HepG2 (cell line): Measurements from ENCODE around the gene NCDN. TPM values are rescaled to one million over a fixed set of nuclear protein-coding genes. Genes with fewer than 3 reads are reported as not detected.

ENCODE experiments used
- ATF4 ChIP-seq, 2 experiments: fragments of 450-650 bp in 1 of 2; sonication (generic) in 1 of 2; formaldehyde crosslinking; IDR thresholded peaks; 2 replicates each; pipeline versions ENCODE4 v1.5.0 to v1.8.0; 2020 to 2022; ENCODE audit warnings: mild to moderate bottlenecking in 1 of 2, missing genetic modification reagents in 1 of 2
- CAMTA2 ChIP-seq: sonication (generic); formaldehyde crosslinking; IDR thresholded peaks from 2 replicates; pipeline ENCODE4 v1.4.0; 2020; ENCODE audit warnings: mild to moderate bottlenecking, missing genetic modification reagents, borderline replicate concordance
- HDAC1 ChIP-seq: sonication (generic); formaldehyde crosslinking; IDR thresholded peaks from 2 replicates; pipeline ENCODE4 v1.5.1; 2020; ENCODE audit warnings: mild to moderate bottlenecking, missing genetic modification reagents
- KDM1A ChIP-seq: IDR thresholded peaks from 2 replicates; pipeline ENCODE4 v1.6.1; 2016; ENCODE audit warnings: missing compliant biosample characterization
- MIXL1 ChIP-seq: IDR thresholded peaks from 2 replicates; pipeline ENCODE4 v1.6.1; 2016
- MLX ChIP-seq: IDR thresholded peaks from 2 replicates; pipeline ENCODE4 v1.6.1; 2016
- NFE2 ChIP-seq: sonication (generic); formaldehyde crosslinking; IDR thresholded peaks from 2 replicates; pipeline ENCODE4 v1.4.0; 2020; ENCODE audit warnings: missing genetic modification reagents
- NFE2L2 ChIP-seq: fragments of 150-350 bp; IDR thresholded peaks from 2 replicates; pipeline ENCODE4 v1.6.1; 2014; ENCODE audit warnings: low read length
- NFKBIZ ChIP-seq: IDR thresholded peaks from 2 replicates; pipeline ENCODE4 v1.6.1; 2018; ENCODE audit warnings: missing genetic modification reagents, missing compliant biosample characterization
- NR1H2 ChIP-seq: sonication (generic); formaldehyde crosslinking; IDR thresholded peaks from 2 replicates; pipeline ENCODE4 v1.8.1; 2022; ENCODE audit warnings: low read depth, missing genetic modification reagents, borderline replicate concordance
- PTBP1 ChIP-seq: fragments of 200-400 bp; formaldehyde crosslinking; IDR thresholded peaks from 2 replicates; pipeline ENCODE4 v1.6.1; 2018; ENCODE audit warnings: low read length, low read depth; ENCODE audit not compliant: poor library complexity, severe bottlenecking
- RFXANK ChIP-seq: IDR thresholded peaks from 2 replicates; pipeline ENCODE4 v1.6.1; 2016
- SIX1 ChIP-seq: sonication (generic); formaldehyde crosslinking; IDR thresholded peaks from 2 replicates; pipeline ENCODE4 v1.4.0; 2020; ENCODE audit warnings: missing genetic modification reagents, borderline replicate concordance
- SNAI1 ChIP-seq: sonication (generic); formaldehyde crosslinking; IDR thresholded peaks from 2 replicates; pipeline ENCODE4 v1.5.0; 2020; ENCODE audit warnings: mild to moderate bottlenecking, missing genetic modification reagents, borderline replicate concordance
- SYNCRIP ChIP-seq: fragments of 200-400 bp; formaldehyde crosslinking; IDR thresholded peaks from 2 replicates; pipeline ENCODE4 v1.6.1; 2018; ENCODE audit warnings: mild to moderate bottlenecking, low read depth, low read length; ENCODE audit not compliant: insufficient read depth
- TFAP4 ChIP-seq: sonication (generic); IDR thresholded peaks from 2 replicates; pipeline ENCODE4 v1.6.1; 2016; ENCODE audit warnings: low read depth, borderline replicate concordance
- ZNF562 ChIP-seq: sonication (generic); formaldehyde crosslinking; IDR thresholded peaks from 2 replicates; pipeline ENCODE4 v1.8.0; 2022; ENCODE audit warnings: missing genetic modification reagents, borderline replicate concordance
- ZNF563 ChIP-seq: sonication (generic); formaldehyde crosslinking; IDR thresholded peaks from 2 replicates; pipeline ENCODE4 v1.8.0; 2022; ENCODE audit warnings: mild to moderate bottlenecking, moderate library complexity, missing genetic modification reagents
- ZNF609 ChIP-seq: sonication (generic); formaldehyde crosslinking; IDR thresholded peaks from 2 replicates; pipeline ENCODE4 v1.4.0; 2020; ENCODE audit warnings: mild to moderate bottlenecking, missing genetic modification reagents, borderline replicate concordance
- ZNF740 ChIP-seq: sonication (generic); formaldehyde crosslinking; IDR thresholded peaks from 2 replicates; pipeline ENCODE4 v1.4.0; 2020; ENCODE audit warnings: missing genetic modification reagents
- ZNF773 ChIP-seq: sonication (generic); formaldehyde crosslinking; IDR thresholded peaks from 2 replicates; pipeline ENCODE4 v1.4.0; 2020; ENCODE audit warnings: missing genetic modification reagents, borderline replicate concordance
- ZNF792 ChIP-seq: IDR thresholded peaks from 2 replicates; pipeline ENCODE4 v1.6.1; 2016
- ZSCAN22 ChIP-seq: sonication (generic); formaldehyde crosslinking; IDR thresholded peaks from 2 replicates; pipeline ENCODE4 v1.4.0; 2020; ENCODE audit warnings: mild to moderate bottlenecking, missing genetic modification reagents
- polyA plus RNA-seq, 8 experiments: library from polyadenylated mRNA; depleted of rRNA in 3 of 8; stranded (reverse) in 7 of 8; unstranded in 1 of 8; fragments of >200 nt; fragmentation: Illumina TruSeq in 4 of 8; extraction: Trizol in 4 of 8; gene quantifications; 2 replicates each; pipeline versions ENCODE4 v1.2.1 to v1.2.3, GENCODE V29; 2011 to 2016; ENCODE audit warnings: low read depth in 4 of 8, missing spikeins in 1 of 8, mixed read lengths in 1 of 8; ENCODE audit not compliant: insufficient read depth in 1 of 8
- total RNA-seq, 5 experiments: library from RNA; depleted of rRNA; stranded (reverse); fragments of >200 nt; fragmentation: Illumina TruSeq; extraction: Trizol; gene quantifications; 2 replicates each; pipeline ENCODE4 v1.2.3, GENCODE V29; 2016; ENCODE audit warnings: low read depth in 1 of 5

NCDN gene
- total and polyA plus RNA-seq, 2 of the 13 experiments (the other 11 are each of a cell fraction or from before 2014, with no cell fraction given), result 6.6 to 9.3 TPM

- TF ChIP-seq KDM1A (CRISPR knock-in tag), result 0 out of 2 replicates have a peak, but pooled peaks have one; percentile 22
- no peak for TF ChIP-seq NFE2L2
- TF ChIP-seq ZNF563 (CRISPR knock-in tag), result no peak
- no peak for TF ChIP-seq NFE2
- TF ChIP-seq ZNF609 (CRISPR knock-in tag), result peak; percentile 94
- no peak for TF ChIP-seq CAMTA2
- peak; percentile 32; the same call in 1 of the 2 replicates for TF ChIP-seq ZNF792
- TF ChIP-seq MIXL1 (CRISPR knock-in tag), result peak; percentile 26; the same call in 1 of the 2 replicates
- no peak for TF ChIP-seq PTBP1
- TF ChIP-seq NR1H2 (CRISPR knock-in tag), result no peak
- 0 out of 2 replicates have a peak, but pooled peaks have one; percentile 33 for TF ChIP-seq RFXANK (CRISPR knock-in tag)
- TF ChIP-seq SNAI1 (CRISPR knock-in tag), result no peak
- no peak for TF ChIP-seq SYNCRIP
- TF ChIP-seq ZSCAN22 (CRISPR knock-in tag), result no peak
- peak; percentile 78 for TF ChIP-seq HDAC1 (CRISPR knock-in tag)
- TF ChIP-seq ZNF740 (CRISPR knock-in tag), result no peak
- TF ChIP-seq NFKBIZ (CRISPR knock-in tag), result no peak
- peak; percentile 59; the same call in 1 of the 2 replicates for TF ChIP-seq MLX (CRISPR knock-in tag)
- no peak for TF ChIP-seq ZNF562
- peak; percentile 94 for TF ChIP-seq TFAP4
- peak in 1 of 2 experiments; percentile 72; a peak in 2 of 4 replicates for TF ChIP-seq ATF4 (CRISPR knock-in tag; IDR thresholded peaks at IDR 0.05)
- TF ChIP-seq SIX1 (CRISPR knock-in tag), result peak; percentile 69; the same call in 1 of the 2 replicates
- no peak for TF ChIP-seq ZNF773 (CRISPR knock-in tag)
Observed at GRCh38 chr1:35555601-35556477, 1.8 kb upstream of the NCDN start (continued).
